ENCODE data around the gene ST6GAL1.
A peak's percentile ranks its signal among the peaks of the same experiment; 100 is the strongest.

ST6GAL1 gene

GRCh38 chr3:187122261-187122660 is 191.9 kb downstream of the ST6GAL1 start:
- no peak overlapping the region for H2AK5ac ChIP-seq (ENCODE audit: low read length, severe bottlenecking)

GRCh38 chr3:187125319-187126031 is 195.1 kb downstream of the ST6GAL1 start:
- DNase-seq, result no peak
- no peak overlapping the region for H3K23ac ChIP-seq (ENCODE audit: low read length in 2 of 2)
- WGBS, result 97% methylated on average over 5 of the region's 6 CpGs
- no peak overlapping the region for H3K4me2 ChIP-seq (ENCODE audit: low read length, poor library complexity, severe bottlenecking)
- H3K27me3 ChIP-seq (ENCODE audit: control insufficient read depth in 1 of 2, insufficient read depth in 1 of 2, low read length in 2 of 2), result no peaks in the 10 kb centered on the region
- H2BK5ac ChIP-seq (ENCODE audit: low read depth, low read length, poor library complexity, severe bottlenecking), result no peak overlapping the region
- H2AFZ ChIP-seq (ENCODE audit: low read depth, low read length), result no peak overlapping the region
- H3K4me1 ChIP-seq (ENCODE audit: control insufficient read depth, insufficient read depth, low read depth, low read length), result no peaks in the 10 kb centered on the region
- peaks cover 11% of the 10 kb centered on the region for H3K79me1 ChIP-seq (replicated peaks; ENCODE audit: low read length, poor library complexity, severe bottlenecking)
- H3K4me3 ChIP-seq (ENCODE audit: insufficient read depth in 1 of 2, low read depth in 1 of 2, low read length in 2 of 2), result no peak overlapping the region
- no peak overlapping the region for H3K27ac ChIP-seq (ENCODE audit: low read length, poor library complexity, severe bottlenecking)
- H3K14ac ChIP-seq (ENCODE audit: low read length in 2 of 2), result no peak overlapping the region
- no peak overlapping the region for H3K4ac ChIP-seq (ENCODE audit: low read depth in 1 of 2, low read length in 2 of 2)
- no peak overlapping the region for H3K18ac ChIP-seq (ENCODE audit: low read depth in 1 of 2, low read length in 2 of 2)
- H2BK12ac ChIP-seq (ENCODE audit: low read length in 2 of 2), result no peak overlapping the region
- H2AK5ac ChIP-seq (ENCODE audit: low read length, severe bottlenecking), result no peak overlapping the region
- no peak overlapping the region for H2BK120ac ChIP-seq (ENCODE audit: low read depth, low read length)
- no peak overlapping the region for H3K9ac ChIP-seq (ENCODE audit: low read length)
- H3K9me3 ChIP-seq (ENCODE audit: control insufficient read depth, low read length), result no peaks in the 10 kb centered on the region
- no peak overlapping the region for H4K8ac ChIP-seq (ENCODE audit: low read length)
- no peak overlapping the region for H4K91ac ChIP-seq (ENCODE audit: low read length)
- H2BK15ac ChIP-seq (ENCODE audit: low read depth, poor library complexity, severe bottlenecking), result no peak overlapping the region
- no peaks in the 10 kb centered on the region for H3K36me3 ChIP-seq (ENCODE audit: control insufficient read depth in 1 of 2, insufficient read depth in 2 of 2, low read depth in 1 of 2, low read length in 2 of 2)

More at GRCh38 chr3:187122261-187122660, 191.9 kb downstream of the ST6GAL1 start:
- Histone ChIP-seq H3K4ac (ENCODE audit: low read depth in 1 of 2, low read length in 2 of 2) (no peak overlapping the region), H2BK15ac (ENCODE audit: low read depth, poor library complexity, severe bottlenecking) (no peak overlapping the region), H3K9me3 (ENCODE audit: control insufficient read depth, low read length) (no peaks in the 10 kb centered on the region), H3K14ac (ENCODE audit: low read length in 2 of 2) (no peak overlapping the region), H2BK120ac (ENCODE audit: low read depth, low read length) (no peak overlapping the region), H2BK5ac (ENCODE audit: low read depth, low read length, poor library complexity, severe bottlenecking) (no peak overlapping the region), H3K27ac (ENCODE audit: low read length, poor library complexity, severe bottlenecking) (no peak overlapping the region), H3K9ac (ENCODE audit: low read length) (no peak overlapping the region), H3K4me3 (ENCODE audit: insufficient read depth in 1 of 2, low read depth in 1 of 2, low read length in 2 of 2) (no peak overlapping the region), H3K18ac (ENCODE audit: low read depth in 1 of 2, low read length in 2 of 2) (no peak overlapping the region), H3K79me1 (replicated peaks; ENCODE audit: low read length, poor library complexity, severe bottlenecking) (peaks cover 5% of the 10 kb centered on the region), H2BK12ac (ENCODE audit: low read length in 2 of 2) (no peak overlapping the region), H4K8ac (ENCODE audit: low read length) (no peak overlapping the region), H4K91ac (ENCODE audit: low read length) (no peak overlapping the region), H3K36me3 (ENCODE audit: control insufficient read depth in 1 of 2, insufficient read depth in 2 of 2, low read depth in 1 of 2, low read length in 2 of 2) (no peaks in the 10 kb centered on the region), H3K23ac (ENCODE audit: low read length in 2 of 2) (no peak overlapping the region), H3K27me3 (ENCODE audit: control insufficient read depth in 1 of 2, insufficient read depth in 1 of 2, low read length in 2 of 2) (no peaks in the 10 kb centered on the region), H2AFZ (ENCODE audit: low read depth, low read length) (no peak overlapping the region), H3K4me1 (ENCODE audit: control insufficient read depth, insufficient read depth, low read depth, low read length) (no peaks in the 10 kb centered on the region), H3K4me2 (ENCODE audit: low read length, poor library complexity, severe bottlenecking) (no peak overlapping the region)
- no CpG with 5 or more reads among the region's 1 CpG for WGBS
- DNase-seq, result peak; percentile 28
